Esophagus muscularis mucosa (tissue), 4 donors: ENCODE measurements around the gene NIN. TPM values are rescaled to one million over a fixed set of nuclear protein-coding genes. Genes with fewer than 3 reads are reported as not detected.

Source experiments
- DNase-seq: peaks from one replicate; pipeline ENCODE4 v3.0.0-alpha.2; 2017; ENCODE audit errors: extremely low spot score
- H3K27ac ChIP-seq, 4 donors: fragments of 200-600 bp; sonication (generic); replicated peaks in 1 of 4; 1 replicate in 3 of 4; 2 replicates in 1 of 4; pipeline ENCODE4 v1.5.1; 2016 to 2019; ENCODE audit warnings: mild to moderate bottlenecking in 1 of 4
- H3K27me3 ChIP-seq, 4 donors: fragments of 200-600 bp; sonication (generic); one replicate each; pipeline versions ENCODE4 v1.5.1 to v1.6.0; 2016 to 2019
- H3K36me3 ChIP-seq, 4 donors: fragments of 200-600 bp; sonication (generic); one replicate each; pipeline ENCODE4 v1.5.1; 2016 to 2019
- H3K4me1 ChIP-seq, 4 donors: fragments of 200-600 bp; sonication (generic); one replicate each; pipeline ENCODE4 v1.5.1; 2016 to 2019
- H3K4me3 ChIP-seq, 4 donors: fragments of 200-600 bp; sonication (generic); 1 replicate in 2 of 4; 2 replicates in 2 of 4; pipeline ENCODE4 v1.5.1; 2016 to 2019; ENCODE audit warnings: mild to moderate bottlenecking in 4 of 4, moderate library complexity in 1 of 4
- H3K9me3 ChIP-seq, 4 donors: fragments of 200-600 bp; sonication (generic); 1 replicate in 3 of 4; 2 replicates in 1 of 4; pipeline ENCODE4 v1.5.1; 2016 to 2019
- CTCF ChIP-seq, 3 experiments: fragments of 200-600 bp in 2 of 3; fragments of 450-650 bp in 1 of 3; sonication (generic) in 2 of 3; IDR thresholded peaks; one replicate each; pipeline ENCODE4 v1.5.1; 2017 to 2019; ENCODE audit warnings: antibody characterized with exemption in 3 of 3, mild to moderate bottlenecking in 2 of 3, moderate library complexity in 1 of 3
- EP300 ChIP-seq: sonication (generic); formaldehyde crosslinking; IDR thresholded peaks from one replicate; pipeline ENCODE4 v1.6.1; 2017; ENCODE audit warnings: antibody characterized with exemption
- POLR2A ChIP-seq: fragments of 450-650 bp; IDR thresholded peaks from one replicate; pipeline ENCODE4 v1.6.1; 2017; ENCODE audit warnings: antibody characterized with exemption, moderate library complexity, mild to moderate bottlenecking, low read depth
- POLR2AphosphoS5 ChIP-seq, 2 donors: sonication (generic); formaldehyde crosslinking; IDR thresholded peaks; one replicate each; pipeline ENCODE4 v1.6.1; 2017; ENCODE audit warnings: antibody characterized with exemption in 2 of 2
- WGBS: methylation state at CpG from one replicate; pipeline ENCODE4 v1.1.5; 2018; 5-methylcytosine and 5-hydroxymethylcytosine counted together
- intact Hi-C: fragments of 100-400 bp; cut with DNase I; formaldehyde crosslinking; loops from one replicate; pipeline ENCODE4 v1.15.1; 2023
- total RNA-seq, 4 donors: library from RNA; depleted of rRNA; stranded (reverse); fragments of >200 nt; gene quantifications; one replicate each; pipeline versions ENCODE4 v1.1.0 to v1.2.1, GENCODE V29; 2016

Gene NIN
- total RNA-seq, 4 donors from 2014 or later, result 26.2 to 38.8 (median 34.1) TPM

- 22% methylated on average over 1 of the region's 1 CpG for WGBS
- Histone ChIP-seq H3K27me3 (no peaks in the 10 kb centered on the region), H3K4me1 (peaks cover 7 to 9% (median 7%) of the 10 kb centered on the region in 4 donors), H3K27ac (no peak overlapping the region), H3K9me3 (no peaks in the 10 kb centered on the region), H3K36me3 (no peaks in the 10 kb centered on the region), H3K4me3 (no peak overlapping the region)
- intact Hi-C loops, result loop anchor here (10.0 kb wide), 1 partner anchor 251 kb away; no protein-coding TSS in a partner anchor
- no peak for TF ChIP-seq EP300
- no peak for TF ChIP-seq CTCF (IDR thresholded peaks at IDR 0.05)
- no peak for TF ChIP-seq POLR2A
- TF ChIP-seq POLR2AphosphoS5 (IDR thresholded peaks at IDR 0.05), result no peak
- no peak for DNase-seq
These were observed 24.6 kb upstream of the NIN start for GRCh38 chr14:50855558-50855957.

GRCh38 chr14:50854521-50854920 lies 23.6 kb upstream of the NIN start:
- no peaks in the 10 kb centered on the region for H3K9me3 ChIP-seq
- H3K27ac ChIP-seq, result no peak overlapping the region
- 97% methylated on average over 5 of the region's 5 CpGs for WGBS
- no peaks in the 10 kb centered on the region for H3K36me3 ChIP-seq
- H3K27me3 ChIP-seq, result no peaks in the 10 kb centered on the region
- intact Hi-C loops, result loop anchor here (10.0 kb wide), 1 partner anchor 250 kb away; no protein-coding TSS in a partner anchor
- no peak overlapping the region for H3K4me3 ChIP-seq
- TF ChIP-seq EP300 (no peak), CTCF (IDR thresholded peaks at IDR 0.05) (no peak), POLR2A (no peak), POLR2AphosphoS5 (IDR thresholded peaks at IDR 0.05) (no peak)
- peaks cover 5 to 6% (median 5%) of the 10 kb centered on the region in 4 donors for H3K4me1 ChIP-seq
- no peak for DNase-seq

GRCh38 chr14:50853891-50854290 lies 22.9 kb upstream of the NIN start:
- intact Hi-C loops, result loop anchor here (10.0 kb wide), 1 partner anchor 249 kb away; no protein-coding TSS in a partner anchor

GRCh38 chr14:50846226-50846880 lies 15.4 kb upstream of the NIN start:
- TF ChIP-seq EP300 (no peak), CTCF (IDR thresholded peaks at IDR 0.05) (no peak), POLR2A (no peak), POLR2AphosphoS5 (IDR thresholded peaks at IDR 0.05) (no peak)
- Histone ChIP-seq H3K27me3 (no peaks in the 10 kb centered on the region), H3K27ac (no peak overlapping the region), H3K4me1 (no peaks in the 10 kb centered on the region), H3K9me3 (no peaks in the 10 kb centered on the region), H3K36me3 (no peaks in the 10 kb centered on the region), H3K4me3 (no peak overlapping the region)
- intact Hi-C loops, result no loop called here
- no peak for DNase-seq
- WGBS, result 83% methylated on average over 8 of the region's 8 CpGs

More at GRCh38 chr14:50853891-50854290, 22.9 kb upstream of the NIN start:
- H3K4me1 ChIP-seq, result no peaks in the 10 kb centered on the region
- H3K27ac ChIP-seq, result no peak overlapping the region
- no peak for DNase-seq
- TF ChIP-seq CTCF (IDR thresholded peaks at IDR 0.05) (no peak), POLR2A (no peak), POLR2AphosphoS5 (IDR thresholded peaks at IDR 0.05) (no peak), EP300 (no peak)
- no peaks in the 10 kb centered on the region for H3K27me3 ChIP-seq
- no peaks in the 10 kb centered on the region for H3K36me3 ChIP-seq
- H3K9me3 ChIP-seq, result no peaks in the 10 kb centered on the region
- H3K4me3 ChIP-seq, result no peak overlapping the region

- Histone ChIP-seq H3K36me3 (no peaks in the 10 kb centered on the region), H3K9me3 (no peaks in the 10 kb centered on the region), H3K4me3 (no peak overlapping the region), H3K27me3 (no peaks in the 10 kb centered on the region), H3K27ac (no peak overlapping the region), H3K4me1 (no peaks in the 10 kb centered on the region)
- WGBS, result 86% methylated on average over 3 of the region's 3 CpGs
- no peak for DNase-seq
- no peak for TF ChIP-seq POLR2AphosphoS5 (IDR thresholded peaks at IDR 0.05)
- TF ChIP-seq CTCF (IDR thresholded peaks at IDR 0.05), result no peak
- no peak for TF ChIP-seq POLR2A
- TF ChIP-seq EP300, result no peak
- intact Hi-C loops, result no loop called here
These were observed 14.2 kb upstream of the NIN start for GRCh38 chr14:50845166-50845565.
